Activated T-cell treated with anti-CD3 and anti-CD28 coated beads for 24 hours (primary cell): ENCODE measurements around the gene COL4A5.

Experiments
- DNase-seq: peaks from one replicate; pipeline ENCODE4 v3.0.0-alpha.2; 2020; ENCODE audit warnings: low read depth

Gene COL4A5

DNA sequence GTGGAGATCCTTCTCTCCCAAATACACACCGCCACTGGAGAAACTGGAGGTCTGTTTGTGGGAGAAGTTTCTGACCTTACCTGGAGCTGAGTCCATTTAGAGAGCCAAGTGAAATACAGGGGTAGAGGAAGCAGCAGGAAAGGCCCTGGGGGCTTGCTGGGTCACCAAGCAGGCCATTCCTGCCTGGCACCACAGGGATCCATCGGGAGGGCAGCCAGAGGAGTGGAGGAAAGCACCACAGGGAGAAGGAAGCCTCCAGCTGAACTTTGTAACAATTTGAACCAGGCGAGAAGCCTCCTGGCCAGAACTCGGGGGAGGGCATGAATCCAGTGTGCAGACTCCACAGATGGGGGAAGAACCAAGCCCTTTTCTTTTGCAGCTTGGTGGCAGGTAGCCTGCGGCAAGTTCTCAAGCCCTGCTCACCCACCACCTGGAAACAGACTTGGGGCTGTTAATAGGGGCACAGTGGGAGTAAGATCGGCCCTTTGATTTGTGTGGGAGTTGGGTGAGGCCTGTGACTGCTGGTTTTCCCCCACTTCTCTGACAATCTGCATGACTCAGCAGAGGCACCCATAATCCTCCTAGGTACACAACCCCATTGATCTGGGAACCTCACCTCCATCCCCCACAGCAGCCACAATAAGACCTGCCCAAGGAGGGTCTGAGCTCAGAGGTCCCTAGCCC is 202.1 kb downstream of the COL4A5 start:
- no peak for DNase-seq

DNA sequence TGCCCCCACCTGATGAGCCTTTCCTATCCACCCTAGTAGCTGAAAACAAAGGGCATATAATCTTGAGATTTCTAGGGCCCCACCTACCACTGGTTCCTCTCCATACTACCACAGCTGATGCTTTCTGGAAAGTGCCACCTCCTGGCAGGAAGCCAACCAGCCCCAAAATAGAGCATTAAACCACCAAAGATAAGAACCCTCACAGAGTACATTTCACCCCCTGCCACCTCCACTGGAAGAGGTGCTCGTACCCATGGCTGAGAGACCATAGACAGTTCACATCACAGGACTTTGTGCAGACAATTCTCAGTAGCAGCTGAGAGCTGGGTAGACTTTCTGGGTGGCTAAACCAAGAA is 202.6 kb downstream of the COL4A5 start:
- no peak for DNase-seq

DNA sequence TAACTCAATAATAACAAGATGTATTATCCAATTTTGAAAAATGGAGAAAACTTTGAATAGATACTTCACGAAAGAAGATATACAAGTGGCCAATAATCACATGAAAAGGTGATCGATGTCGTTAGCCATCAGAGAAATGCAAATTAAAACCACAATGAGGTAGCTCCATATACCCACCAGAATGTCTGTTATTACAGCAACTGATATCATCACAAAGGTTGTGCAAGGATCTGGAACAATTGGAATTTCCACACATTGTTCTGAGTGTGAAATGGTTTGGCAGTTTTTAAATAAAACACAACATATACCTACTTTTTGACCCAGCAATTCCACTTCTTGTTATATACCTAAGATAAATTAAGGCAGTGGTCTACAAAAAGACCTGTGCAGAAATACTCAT is 225.1 kb downstream of the COL4A5 start:
- no peak for DNase-seq

DNA sequence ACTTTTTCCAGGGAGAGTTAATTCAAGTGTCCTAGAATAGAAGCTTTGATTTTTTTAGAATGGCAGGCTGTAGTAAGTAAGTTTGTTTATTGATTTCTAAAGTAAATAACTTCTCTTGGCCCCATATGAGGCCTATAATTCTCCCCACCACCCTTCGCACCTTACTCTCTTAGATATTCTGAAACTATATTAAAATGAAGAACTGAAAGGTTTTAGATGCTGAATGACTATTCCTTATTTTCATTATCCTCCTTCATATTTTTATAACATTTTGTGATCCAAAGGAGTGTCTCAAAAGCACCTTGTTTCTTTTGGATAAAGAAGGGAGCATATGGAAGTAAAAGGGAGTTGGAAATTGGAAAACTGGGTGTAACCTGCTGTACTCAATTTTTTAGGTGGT is 226.5 kb downstream of the COL4A5 start:
- DNase-seq, result no peak

DNA sequence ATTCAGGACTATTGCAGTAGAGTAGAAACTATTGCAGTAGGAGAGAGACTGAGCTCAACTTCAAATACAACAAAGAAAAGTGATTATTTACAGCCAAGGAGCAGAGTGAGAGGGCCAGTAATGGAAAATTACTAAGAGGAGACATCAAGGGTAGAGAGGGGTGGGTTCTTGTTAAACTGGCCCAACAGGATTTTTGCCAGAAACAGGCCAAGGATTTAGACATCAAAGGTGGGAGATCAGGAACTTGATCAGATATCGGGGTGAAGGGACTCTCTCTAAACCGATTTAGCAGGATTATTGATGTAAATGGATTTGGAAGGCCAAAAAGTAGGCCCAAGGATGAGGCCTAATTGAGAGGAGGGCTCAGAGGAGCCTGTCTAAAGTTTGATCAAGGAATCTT is 231.9 kb downstream of the COL4A5 start:
- no peak for DNase-seq

DNA sequence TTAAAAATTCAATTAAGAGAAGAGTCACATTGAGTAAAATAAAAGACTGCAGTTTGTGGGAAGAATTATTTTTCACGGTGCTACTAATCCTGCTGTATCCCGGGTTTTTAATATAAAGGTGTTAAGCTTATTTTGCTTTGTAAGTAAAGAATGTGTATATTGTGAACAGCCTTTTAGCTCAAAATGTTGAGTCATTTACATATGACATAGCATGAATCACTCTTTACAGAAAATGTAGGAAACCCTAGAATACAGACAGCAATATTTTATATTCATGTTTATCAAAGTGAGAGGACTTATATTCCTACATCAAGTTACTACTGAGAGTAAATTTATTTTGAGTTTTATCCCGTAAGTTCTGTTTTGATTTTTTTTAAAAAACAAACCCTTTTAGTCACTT is 257.1 kb downstream of the COL4A5 start:
- DNase-seq, result no peak

DNA sequence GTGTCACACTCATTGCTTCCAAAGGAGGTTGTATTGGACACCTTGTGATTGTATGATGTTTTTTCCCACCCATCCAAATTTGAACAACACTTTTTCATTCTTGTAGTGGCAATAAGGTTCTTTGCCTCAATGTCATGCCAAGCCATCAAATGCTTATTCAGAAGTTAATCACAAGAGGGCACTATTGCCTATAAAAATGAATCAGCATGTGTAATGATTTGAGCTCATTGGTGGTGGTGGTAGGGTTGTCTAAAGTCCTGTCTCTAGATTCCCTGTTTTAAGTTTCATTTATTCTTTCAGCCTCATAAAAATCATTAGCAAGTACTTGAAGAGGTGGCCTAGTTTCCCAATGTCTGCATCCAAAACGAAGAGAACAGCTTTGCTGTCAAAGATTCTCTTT is 259.7 kb downstream of the COL4A5 start:
- no peak for DNase-seq

DNA sequence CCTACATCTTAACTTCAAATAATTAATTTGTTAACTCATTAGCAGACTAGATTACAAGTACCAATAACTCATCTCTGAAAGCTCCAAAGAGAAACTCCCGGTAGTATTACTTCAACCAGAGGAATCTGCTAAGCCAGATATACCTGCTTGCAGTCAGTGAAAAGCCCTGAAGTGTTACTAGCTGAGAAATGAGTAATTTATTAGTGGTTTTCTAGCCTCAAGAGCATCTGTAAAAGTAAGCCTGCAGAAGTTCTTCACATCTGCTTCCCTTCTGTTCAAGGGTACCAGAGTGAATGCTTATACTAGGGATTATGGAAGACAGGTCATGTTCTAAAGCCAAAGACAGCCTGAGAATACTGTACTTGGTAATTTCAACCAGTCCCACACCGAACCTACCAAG is 262.0 kb downstream of the COL4A5 start:
- no peak for DNase-seq

DNA sequence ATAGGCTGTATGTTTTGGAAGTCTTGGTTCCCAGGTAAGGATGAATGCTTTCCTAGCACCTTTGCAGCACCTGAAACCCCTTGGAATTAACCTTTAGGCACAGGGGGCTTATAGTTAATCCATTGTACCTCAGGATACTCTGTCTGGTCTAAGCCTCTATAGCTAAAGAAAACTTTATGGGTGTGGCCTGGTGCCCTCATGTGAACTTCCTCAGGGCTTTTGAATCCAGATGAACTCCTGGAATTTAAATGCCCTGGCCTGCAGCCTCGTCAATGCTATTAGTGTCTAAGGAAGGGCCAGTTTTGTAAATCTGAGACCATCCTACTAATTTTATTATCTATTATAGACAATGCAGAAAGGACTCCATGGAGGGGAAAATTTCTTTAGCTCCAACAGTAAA is 262.9 kb downstream of the COL4A5 start:
- no peak for DNase-seq

DNA sequence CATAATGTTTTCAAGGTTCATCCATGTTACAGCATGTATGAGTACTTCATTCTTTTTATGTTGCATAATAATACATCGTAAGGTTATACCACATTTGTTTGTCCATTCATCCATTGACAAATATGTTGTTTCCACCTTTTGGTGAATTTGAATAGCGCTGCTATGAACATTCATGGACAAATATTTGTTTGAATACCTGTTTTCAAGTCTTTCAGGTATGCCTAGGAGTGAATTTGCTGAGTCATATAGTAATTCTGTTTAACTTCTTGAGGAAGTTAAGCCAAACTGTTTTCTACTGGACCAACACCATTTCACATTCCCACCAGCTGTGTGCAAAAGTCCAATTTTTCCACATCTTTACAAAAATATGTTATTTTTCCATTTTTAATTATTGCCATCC is 265.2 kb downstream of the COL4A5 start:
- no peak for DNase-seq

DNA sequence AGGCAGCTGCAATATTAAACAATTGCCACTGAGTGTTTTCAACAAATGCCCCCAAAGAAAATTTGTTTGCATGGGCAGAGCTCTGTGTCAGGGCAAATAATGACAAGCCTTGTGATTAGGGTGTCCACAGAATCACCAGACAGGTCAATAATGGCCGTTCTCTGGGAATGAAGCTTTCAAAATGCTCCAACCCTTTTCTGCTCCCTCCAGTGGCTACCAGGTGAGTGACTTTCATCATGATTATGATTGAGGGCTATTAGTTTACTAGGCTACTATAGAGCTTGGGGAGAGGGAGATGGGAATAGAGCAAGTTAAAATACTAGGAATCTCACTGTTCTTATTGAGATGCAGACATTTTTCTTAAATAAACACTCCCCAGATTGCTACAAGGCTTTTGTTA is 273.2 kb downstream of the COL4A5 start:
- no peak for DNase-seq

DNA sequence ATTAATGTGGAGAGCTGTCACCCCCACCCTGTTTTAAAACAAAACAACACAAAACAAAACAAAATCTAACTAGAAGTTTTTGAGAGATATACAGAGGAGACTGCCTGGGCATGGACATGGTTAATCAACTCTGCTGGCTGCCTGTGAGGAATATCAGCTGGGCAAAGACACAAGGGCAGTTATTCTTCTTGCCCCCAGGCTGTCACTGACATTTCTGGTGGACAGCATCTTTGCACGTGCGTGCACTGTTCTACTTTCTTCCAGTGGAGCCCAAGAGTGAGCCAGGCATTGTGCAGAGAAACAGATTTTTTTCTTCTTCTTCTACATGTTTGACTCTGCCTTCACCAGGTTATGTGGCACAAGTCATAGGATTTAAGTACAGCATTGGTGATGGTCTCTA is 282.9 kb downstream of the COL4A5 start:
- DNase-seq, result no peak

DNA sequence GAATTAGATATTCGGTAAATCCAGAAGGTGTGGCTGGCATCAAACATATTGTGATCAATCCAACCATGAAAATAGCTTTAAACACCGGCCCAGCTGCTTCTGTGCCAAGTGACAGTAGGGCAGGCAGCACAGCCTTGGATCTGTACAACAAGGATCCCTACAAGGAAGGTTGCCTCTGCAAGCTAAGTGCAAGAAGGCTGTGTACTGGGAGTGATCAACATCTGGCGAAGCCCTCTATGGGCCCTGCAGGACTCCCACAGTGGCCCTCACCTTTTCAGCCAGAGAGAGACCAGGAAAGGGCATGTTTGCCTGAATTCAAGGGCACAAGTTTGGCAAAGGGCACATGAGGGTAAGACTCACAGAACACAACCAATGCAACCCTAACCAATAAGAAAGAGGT is 287.1 kb downstream of the COL4A5 start:
- no peak for DNase-seq

DNA sequence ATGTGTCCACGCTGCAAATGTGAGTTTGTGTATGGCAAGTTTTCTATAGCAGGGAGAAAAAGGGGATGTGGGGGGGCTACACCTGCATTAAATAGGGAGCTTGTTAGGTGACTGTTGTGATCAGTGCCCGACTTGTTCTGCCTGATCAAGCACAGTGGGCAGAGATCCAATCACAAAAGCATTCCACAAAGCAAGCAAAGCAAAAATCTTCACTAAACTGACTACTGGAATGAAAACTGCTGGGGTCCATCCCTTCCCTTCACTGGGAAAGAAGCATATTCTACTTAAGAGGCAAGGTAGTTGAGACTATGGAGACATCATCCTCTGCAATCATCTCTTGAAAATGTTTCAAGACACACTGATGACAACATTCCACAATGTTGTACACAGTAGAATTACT is 291.5 kb downstream of the COL4A5 start:
- DNase-seq, result no peak

DNA sequence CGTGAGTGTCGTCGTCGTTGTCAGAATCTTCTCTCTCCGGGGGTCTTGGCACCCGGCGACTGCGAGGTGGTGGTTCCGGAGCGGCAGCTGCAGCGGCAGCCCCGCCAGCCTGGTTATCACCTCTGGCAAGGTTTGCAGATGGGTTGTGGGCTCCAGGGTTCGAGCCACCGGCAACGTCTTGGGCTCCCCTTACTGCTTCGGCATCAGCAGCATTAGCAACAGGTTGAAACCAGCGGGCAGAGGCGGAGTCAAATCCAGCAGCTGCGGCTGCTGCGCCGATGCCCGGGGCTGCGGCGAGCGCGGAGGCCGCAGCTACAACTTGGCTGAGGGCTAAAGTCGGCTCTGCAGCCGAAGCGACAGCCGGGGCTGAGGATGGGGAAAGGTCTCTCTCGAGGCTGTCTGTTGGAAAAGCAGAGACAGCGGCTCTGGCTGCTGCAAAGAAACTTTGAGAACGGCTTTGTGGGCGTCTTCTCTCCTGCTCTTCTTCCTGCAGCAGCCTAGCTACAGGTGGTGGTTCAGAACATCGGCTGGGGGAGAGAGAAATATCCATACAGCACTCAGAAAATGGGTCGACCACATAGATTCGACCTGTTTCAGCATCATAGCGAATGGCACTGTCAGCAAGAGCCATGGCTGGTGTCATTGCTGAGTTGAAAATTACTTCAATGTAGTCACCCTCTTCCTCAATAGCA is 293.1 kb downstream of the COL4A5 start:
- DNase-seq, result no peak

DNA sequence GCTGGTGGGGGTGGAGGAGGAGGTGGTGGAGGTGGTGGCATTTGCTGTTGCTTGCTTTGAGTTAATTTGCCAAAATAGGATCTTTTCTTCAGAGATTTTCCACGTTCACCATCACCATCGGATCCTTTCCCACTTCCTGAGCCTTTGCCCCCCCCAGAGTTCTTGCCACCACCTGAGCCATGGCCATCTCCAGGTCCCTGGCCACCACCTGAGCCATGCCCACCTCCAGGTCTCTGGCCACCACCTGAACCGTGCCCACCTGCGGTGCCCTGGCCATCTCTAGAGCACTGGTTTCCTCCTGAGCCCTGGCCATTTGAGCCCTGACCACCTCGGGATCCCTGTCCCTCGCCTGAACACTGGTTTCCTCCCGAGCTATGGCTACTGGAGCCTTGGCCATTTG is 294.8 kb downstream of the COL4A5 start:
- DNase-seq, result no peak

DNA sequence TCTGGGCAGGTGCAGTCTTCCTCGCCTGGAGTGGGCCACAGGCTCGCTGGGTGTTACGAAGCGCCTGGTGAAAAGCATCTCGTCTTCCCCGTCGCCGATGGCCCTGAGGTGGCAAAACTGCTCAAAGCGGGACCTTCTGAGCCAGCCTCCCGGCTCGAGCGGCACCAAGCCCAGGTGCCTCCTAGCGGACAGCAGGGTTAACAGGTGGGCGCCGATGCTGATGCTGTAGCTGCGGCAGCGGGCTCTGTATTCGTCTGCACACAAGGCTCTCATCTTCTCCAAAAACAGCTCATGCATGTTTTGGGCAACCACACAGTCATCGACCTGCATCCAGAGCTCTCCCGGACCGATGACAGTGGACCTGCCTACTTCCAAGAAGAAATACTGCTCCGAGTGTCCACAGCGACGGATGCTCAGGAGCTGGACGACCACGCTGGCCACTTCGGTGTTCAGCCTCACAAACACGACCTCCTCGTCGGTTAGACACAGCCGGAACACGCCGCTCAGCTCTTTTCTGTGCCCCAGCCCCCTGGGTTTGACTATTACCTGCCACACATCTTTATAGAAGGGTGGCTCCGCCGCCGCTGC is 295.5 kb downstream of the COL4A5 start:
- DNase-seq, result no peak

DNA sequence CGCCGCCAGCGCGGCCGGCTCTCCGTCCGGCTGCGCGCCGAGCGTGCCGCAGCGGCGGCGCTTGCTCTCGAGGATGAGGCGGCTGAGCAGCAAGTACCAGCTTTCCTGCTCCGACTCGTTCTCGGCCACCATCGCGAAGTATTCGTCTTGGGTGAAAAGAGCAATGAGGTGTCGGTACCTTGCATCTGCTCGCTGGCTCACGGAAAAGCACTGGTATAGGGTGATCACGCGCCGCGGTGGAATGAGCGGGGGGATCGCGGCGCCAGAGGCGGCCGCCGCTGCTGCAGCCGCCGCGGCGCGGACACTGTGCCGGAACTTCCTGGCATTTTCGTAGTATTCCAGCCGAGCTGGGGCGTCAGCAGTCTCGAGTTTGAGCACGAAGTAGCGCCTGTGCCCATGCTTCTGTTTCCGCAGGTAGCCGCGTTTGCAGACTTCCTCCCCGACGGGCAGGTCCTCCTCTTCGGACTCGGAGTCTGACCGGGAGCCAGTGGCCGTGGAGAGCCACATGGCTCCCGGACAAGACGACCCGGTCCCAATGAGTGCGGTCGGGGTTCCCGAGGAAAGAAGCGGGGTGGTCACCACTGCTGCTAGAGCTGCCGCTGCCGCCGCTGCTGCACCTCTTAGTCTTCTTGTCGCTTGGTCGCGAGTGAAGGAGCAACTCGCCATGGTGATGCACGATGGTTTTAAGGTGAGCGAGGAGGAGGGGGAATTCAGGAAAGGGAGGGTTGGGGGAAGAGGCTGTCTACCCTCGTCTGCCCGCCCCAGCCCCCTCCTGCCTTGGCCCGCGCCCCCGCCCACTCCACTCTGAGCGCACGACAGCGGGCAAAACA is 296.3 kb downstream of the COL4A5 start:
- no peak for DNase-seq

DNA sequence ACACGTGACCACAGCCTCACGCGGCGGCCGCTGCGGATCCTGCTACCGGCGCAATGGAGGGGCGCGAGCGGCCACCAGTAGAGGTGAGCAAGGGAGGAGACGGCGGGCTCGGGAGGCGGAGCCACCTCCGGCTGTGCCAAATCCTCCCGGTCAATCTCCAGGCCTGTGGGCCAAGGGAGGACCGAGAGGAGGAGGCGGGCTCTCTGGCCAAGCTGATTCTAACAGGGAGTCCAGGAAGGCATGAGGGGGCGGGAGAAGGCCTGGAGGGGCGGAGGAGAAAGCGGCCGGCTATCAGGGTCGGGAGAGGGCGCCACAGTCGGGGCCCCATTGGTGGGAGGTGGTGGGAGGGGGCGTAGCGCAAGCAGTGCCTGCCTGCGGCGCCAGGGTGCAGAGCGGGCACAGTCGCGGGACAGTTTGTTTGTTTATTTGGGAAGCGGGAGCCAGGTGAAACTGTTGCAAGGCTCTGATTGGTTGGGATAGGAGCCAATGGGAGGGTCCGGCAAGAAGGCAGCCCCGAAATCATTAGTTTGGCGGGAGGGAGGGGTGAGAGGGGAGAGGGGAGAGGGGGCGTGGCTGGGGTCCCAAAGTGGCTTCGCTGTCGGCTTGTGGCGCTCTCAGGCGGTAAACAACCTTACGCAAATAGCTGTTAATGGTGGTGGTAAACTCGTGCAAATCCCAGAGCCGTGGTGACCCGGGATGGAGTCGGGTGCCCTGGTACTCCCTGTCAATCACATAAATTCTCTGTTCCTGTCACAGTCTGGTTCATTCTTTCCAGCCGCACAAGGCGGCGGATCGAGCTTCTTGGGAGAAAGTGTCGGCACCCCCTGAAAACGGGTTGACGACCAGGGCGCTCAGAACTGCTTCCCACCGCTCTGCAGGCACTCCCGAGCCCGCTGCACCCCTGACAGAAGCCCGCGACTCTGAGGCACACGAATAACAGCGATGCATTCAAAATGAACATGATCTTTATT is 297.2 kb downstream of the COL4A5 start, which contains the start of gene IRS4:
TSS of gene IRS4 (minus strand) at position 55 of the 971 bp plus-strand sequence.
- no peak for DNase-seq

DNA sequence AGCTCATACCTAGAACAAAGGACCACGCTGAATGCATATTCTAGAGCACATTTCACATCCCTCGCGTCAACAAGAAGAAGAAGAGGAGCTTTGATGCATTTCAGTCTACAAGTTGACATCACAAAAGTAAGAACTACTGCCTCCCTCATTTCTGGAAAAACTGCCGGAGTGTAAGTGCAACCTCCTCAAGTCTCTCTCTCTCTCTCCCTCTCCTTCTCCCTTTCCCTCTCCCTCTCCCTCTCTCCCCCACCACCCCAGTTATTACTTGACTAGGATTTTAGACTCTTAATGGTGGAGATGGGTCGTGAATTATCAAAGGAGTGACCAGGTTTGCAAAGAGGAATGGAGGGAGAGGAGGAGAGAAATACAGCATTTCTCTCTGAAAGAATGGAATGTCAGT is 298.1 kb downstream of the COL4A5 start:
- no peak for DNase-seq

DNA sequence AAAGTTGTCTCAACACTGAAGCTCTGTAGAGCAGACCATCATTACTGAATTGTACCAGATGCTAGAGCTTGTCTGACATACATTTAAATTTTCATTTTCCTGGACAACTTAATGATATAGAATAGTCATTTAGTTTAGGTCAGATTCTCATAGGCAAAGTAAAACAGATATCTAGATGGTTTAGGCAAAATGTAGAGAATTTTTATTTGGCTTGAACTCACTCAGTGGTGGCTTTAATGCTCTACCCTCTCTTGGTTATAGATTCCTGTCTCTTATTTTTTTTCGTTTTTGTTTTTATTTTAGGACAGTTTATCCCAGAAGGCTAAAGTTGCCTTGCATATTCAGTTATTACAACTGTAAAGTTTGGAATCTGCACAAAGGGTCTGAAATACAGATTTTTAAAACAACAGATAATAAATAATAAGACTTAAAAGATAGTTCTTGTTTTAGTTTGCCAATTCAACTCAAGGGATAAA is 300.7 kb downstream of the COL4A5 start:
- DNase-seq, result no peak
